Sigmoid colon (tissue), 4 donors: ENCODE measurements around the gene ATG3.

Experiments used
- POLR2A ChIP-seq, 2 donors: fragments of 450-650 bp; IDR thresholded peaks; one replicate each; pipeline ENCODE4 v1.6.1; 2016; ENCODE audit warnings: antibody characterized with exemption in 2 of 2, mild to moderate bottlenecking in 2 of 2, moderate library complexity in 2 of 2
- POLR2AphosphoS5 ChIP-seq, 4 donors: sonication (generic); formaldehyde crosslinking; IDR thresholded peaks; one replicate each; pipeline ENCODE4 v1.6.1; 2017; ENCODE audit warnings: antibody characterized with exemption in 4 of 4
- TF ChIP-seq, protein P1 (sequence below), 4 experiments: fragments of 450-650 bp in 3 of 4; fragments of 200-600 bp in 1 of 4; IDR thresholded peaks; one replicate each; pipeline ENCODE4 v1.5.1; 2016 to 2019; ENCODE audit warnings: antibody characterized with exemption in 4 of 4, mild to moderate bottlenecking in 3 of 4, moderate library complexity in 2 of 4

DNA sequence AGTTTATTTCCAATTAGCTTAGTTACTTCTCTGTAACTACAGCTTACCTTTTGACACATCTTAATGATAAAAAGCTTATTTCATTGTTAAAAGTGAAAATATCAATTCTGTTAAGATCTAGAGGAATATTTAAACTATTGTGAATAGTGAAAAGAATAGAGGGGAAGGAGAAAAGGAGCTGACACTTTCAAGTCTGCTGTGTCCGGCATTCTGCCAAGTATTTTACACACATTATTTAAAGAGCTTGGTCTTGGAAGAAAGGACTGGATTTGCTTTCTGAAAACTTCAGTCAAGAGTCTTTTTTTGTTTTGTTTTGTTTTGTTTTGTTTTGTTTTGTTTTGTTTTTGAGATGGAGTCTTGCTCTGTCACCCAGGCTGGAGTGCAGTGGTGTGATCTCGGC, 44.3 kb upstream of the ATG3 start:
- TF ChIP-seq, protein P1, sequence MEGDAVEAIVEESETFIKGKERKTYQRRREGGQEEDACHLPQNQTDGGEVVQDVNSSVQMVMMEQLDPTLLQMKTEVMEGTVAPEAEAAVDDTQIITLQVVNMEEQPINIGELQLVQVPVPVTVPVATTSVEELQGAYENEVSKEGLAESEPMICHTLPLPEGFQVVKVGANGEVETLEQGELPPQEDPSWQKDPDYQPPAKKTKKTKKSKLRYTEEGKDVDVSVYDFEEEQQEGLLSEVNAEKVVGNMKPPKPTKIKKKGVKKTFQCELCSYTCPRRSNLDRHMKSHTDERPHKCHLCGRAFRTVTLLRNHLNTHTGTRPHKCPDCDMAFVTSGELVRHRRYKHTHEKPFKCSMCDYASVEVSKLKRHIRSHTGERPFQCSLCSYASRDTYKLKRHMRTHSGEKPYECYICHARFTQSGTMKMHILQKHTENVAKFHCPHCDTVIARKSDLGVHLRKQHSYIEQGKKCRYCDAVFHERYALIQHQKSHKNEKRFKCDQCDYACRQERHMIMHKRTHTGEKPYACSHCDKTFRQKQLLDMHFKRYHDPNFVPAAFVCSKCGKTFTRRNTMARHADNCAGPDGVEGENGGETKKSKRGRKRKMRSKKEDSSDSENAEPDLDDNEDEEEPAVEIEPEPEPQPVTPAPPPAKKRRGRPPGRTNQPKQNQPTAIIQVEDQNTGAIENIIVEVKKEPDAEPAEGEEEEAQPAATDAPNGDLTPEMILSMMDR (IDR thresholded peaks at IDR 0.05): no peak
- no peak for TF ChIP-seq POLR2A (IDR thresholded peaks at IDR 0.05)
- TF ChIP-seq POLR2AphosphoS5 (IDR thresholded peaks at IDR 0.05): no peak
